GM19099 (cell line): ENCODE measurements around the gene DNAH2.

Experiments used
- POLR2A ChIP-seq: IDR thresholded peaks from 3 replicates; pipeline ENCODE4 v1.6.1; 2011; ENCODE audit warnings: low read depth; ENCODE audit not compliant: insufficient read length; ENCODE audit errors: extremely low read depth

The DNAH2 gene

DNA sequence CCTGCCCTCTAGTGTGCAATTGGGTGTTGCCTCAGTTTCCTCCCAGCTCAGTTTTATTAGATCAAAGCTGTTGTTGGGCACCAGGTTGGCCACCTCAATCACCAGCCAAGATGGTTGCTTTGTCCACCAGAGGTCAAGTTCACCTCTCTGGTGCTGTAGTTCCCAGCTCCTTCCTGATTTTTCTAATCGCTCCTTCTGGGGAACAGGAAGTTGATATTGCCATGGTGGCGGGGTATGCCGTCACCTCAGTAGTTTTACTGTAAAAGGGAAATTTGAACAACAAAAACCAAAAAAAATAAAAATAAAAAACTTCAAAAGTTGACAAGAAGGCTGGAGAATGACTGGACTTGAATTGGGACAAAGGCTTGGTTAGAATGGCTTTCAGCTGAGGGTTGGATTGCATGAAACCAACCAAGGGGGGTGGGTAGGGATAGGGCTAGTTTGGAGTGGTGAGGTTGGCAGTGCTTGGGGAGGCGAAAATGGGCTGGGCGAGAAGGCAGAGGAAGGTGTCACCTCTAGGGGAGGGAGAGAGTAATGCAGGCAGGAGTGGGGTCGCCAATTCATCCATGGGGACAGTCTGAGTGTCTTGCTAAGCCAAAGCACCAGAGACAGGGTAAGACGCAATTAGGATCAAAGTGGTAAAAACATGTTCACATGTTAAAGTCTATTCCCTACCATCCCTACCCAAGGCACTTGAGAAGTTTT lies 6.3 kb upstream of the DNAH2 start:
- no peak for TF ChIP-seq POLR2A

DNA sequence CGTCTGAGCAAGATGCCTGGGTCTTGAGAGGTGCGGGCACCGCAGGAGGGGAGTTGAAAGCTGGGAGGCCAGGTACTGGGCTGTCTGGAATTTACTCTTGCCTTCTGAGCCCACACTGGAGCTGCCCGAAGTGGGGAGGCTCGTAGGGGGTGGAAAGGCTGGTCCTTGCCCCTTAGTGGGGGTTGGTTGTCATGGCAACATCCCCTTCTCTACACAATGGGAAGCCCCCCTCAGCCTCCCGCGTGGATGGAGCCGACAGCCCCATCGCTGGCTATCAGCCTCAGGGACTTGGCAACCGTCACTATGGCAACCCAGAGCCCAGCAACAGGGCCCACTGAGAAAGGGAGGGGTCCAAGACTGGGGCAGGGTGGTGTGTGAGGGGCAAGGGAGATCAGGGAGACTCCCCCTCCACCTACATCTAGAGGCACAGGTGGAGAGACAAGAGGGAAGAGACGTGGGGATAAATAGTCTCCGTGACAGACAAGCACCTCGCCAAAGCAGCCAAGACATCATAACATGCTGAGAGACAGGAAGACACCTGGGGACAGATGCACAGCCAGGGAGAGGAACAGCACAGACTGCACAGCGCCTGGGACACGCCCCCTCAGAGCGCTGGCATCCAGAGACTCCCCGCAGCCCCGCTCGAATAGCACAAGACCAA lies 5.3 kb upstream of the DNAH2 start:
- no peak for TF ChIP-seq POLR2A

DNA sequence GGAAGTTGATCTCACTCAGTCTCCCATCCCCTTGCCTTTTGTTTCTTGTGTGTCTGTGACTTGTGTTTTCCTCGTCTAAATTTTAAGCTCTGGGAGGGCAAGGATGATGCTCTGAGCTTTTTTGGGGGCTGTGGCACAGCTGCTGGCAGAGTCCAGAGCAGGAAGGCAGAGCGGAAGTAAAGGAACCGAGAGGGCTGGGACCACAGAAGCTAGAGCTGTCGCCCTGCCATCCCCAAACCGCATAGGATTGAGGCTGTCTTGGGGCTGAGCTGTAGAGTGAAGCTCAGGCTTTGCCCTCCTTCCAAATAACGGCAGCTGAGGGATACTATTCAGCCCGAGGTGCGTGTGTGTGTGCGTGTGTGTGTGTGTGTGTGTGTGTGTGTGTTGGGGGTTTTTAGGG lies 3.8 kb upstream of the DNAH2 start:
- TF ChIP-seq POLR2A = no peak

DNA sequence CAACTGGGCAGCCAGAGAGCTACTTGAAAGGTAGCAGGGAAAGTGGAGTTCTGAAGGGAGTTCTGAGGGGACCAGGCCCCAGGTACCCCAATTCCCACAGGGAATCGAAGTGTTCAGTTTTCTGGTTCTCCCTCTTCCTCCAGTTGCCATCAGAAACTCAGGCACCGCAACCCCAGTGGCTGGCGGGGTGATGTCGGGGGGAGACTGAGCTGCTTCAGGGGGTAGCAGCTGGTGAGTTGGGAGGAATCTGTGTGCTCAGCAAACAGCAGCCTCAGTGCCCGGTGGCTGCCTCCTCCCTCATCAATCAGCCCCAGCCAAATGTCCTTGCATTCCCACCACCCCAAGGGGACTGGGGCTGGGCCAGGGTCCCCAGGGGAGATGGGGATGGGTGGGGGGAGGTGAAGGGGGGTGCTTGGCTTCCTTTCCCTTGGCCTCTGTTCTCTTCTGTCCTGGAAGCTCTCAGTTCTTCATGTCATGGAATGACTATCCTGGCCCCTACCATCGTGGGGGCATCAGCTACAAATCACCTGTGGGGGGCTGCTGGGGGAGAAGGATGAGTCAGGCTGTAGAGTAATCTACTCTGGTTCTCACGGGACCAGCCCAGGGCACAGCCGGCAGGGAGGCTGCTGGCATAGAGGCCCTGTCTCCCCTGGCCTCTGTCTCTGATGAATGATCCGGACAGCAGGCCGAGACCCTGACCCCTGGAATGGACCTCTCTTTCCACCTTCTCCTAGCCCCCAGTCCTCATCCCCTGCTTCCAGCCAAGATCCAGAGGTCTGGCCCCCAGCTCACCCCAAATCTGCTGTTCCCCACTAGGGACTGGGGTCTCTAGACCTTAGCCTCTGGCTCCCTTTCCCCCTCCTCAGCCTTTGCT lies 2.6 kb upstream of the DNAH2 start:
- TF ChIP-seq POLR2A = no peak

DNA sequence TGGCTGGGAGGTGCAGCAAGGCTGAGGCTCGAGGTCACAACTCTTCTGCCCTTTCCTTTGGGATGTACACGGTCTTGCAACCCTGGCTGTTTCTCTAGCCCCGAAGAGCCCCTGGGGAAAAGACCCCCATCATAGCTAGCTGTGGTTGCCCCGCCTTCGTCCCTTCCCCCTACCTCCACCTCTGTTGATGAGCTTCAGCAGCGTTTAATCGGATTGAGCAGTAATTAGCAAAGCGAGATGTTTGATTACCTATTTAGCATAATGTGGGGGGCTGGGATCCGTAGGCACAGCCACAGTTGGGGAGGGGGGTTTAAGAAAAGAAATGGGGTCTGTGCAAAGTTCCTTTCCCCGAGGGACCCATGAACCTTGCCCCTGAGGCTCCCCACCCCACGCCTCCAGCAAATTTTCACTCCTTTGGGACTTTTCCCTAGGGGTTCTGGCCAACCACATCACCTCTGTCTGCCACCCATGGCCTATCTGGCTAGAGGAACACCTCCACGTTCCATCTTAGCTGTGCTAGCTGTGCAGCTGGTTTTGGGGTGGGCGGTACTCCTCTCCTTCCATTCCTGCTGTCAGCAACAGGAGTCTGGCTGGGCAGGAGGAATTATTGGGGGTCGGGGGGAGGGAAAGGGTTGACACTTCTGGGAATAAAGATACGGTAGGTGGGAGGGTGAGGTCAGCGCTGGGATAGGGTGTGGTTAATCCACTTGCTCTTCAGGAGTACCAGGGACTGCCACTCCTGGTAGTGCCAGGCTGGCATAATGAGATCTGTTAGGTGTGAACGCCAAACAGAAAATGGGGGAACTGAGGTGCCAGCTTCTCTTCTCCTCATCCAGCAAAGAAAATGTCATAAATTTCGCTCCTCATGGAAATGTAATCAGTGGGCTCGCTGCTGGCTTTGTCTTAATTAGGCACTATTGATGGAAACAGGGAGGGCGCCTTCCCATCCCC lies 1.3 kb upstream of the DNAH2 start:
- no peak for TF ChIP-seq POLR2A

DNA sequence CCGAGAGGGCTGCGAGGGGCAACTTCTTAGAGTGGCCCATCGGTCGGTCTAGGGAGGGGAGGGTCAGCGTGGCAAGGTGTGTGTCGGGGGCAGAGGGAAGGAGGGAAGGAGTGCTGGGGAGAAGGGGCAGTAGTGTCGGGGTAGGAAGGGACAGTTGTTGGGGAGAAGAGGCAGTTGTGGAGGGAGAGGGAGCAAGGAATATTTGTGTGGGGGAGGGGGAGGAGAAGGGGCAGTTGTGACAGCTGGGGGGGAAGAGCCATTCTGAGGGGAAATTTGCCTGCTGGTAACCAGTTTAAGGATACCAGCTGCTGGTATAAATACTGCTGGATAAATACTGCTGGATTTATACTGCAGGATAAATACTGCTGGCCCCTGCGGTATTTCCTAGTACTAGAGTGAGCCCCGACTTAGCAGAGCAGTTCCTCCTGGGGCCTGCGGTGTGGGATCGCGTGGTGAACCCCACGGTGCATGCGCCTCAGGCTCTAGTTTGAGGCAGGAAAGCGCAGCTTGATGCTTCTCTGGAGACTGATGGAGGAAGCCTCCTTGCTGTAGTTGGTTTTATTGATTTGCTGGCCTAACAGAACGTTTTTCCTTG lies 309 bp downstream of the DNAH2 start:
- no peak for TF ChIP-seq POLR2A

DNA sequence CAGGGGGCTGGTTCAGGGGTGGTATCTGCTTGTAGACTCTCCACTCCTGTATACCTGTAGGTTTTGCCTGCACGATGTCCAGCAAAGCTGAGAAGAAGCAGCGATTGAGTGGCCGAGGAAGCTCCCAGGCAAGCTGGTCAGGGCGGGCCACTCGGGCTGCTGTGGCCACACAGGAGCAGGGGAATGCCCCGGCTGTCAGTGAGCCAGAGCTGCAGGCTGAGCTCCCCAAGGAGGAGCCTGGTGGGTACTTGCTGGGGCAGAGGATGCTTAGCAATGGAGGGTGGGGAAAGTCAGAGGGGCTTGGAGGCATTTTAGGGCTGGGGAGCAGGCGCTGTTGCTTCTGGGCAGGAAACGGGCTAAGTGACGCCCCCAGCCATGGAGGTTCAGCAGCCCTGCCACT lies 2.1 kb downstream of the DNAH2 start:
- TF ChIP-seq POLR2A = no peak

DNA sequence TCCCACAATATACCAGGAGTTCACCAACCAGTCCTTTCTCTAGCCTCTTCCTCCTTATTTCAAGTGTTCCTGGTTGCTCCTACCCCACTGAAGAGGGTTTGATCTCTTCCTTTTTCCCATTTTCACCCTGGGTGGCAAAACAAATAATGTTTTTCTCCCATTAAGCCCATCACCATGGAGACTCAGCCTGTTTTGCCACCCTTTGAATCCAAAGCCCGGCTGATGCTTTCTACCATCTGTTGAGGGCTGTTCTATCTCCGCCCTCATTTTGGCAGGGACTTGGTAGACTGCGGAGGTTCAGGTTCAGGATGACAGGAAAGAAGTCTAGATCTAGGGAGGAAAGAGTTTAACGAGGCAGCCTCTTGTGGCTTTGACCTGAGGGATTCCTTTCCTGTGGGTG lies 2.6 kb downstream of the DNAH2 start:
- TF ChIP-seq POLR2A = no peak

DNA sequence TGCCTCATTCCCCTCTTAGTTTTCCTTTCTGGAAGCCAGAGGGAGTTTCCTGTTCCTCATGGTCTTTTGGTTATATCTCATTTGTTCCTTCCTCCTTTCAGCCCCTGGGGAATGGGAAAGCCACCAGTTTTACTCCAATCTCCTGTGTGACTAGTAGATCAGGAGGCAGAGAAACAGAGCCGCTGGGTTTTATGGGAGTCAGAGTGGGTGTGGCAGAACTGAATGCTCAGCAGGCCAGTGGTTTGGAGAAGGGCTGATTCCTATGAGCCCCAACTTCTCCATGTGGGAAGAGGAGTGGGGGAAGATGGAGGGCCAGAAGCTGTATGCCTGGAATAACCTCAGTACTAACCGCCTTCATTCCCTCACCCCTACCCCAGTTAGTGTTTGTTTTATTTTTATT lies 4.1 kb downstream of the DNAH2 start:
- TF ChIP-seq POLR2A = no peak

DNA sequence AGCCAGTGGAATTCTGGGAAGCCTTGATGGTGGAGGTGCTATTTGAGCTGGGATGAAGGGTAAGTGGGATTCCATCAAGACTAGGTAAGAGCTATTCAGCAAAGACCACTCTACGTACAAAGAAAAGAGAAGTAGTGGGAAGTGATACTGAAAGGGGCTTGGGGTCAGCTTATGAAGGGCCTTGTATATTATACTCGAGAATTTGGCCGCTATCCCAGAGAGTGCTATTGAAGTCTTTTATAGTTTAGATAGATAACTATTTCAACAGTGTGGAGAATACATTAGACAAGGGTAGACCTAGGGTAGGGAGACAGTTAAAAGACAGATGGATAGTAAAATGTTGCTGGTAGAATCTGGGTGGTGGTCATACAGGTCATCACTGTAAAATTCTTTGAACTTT lies 10.3 kb downstream of the DNAH2 start:
- TF ChIP-seq POLR2A = no peak

DNA sequence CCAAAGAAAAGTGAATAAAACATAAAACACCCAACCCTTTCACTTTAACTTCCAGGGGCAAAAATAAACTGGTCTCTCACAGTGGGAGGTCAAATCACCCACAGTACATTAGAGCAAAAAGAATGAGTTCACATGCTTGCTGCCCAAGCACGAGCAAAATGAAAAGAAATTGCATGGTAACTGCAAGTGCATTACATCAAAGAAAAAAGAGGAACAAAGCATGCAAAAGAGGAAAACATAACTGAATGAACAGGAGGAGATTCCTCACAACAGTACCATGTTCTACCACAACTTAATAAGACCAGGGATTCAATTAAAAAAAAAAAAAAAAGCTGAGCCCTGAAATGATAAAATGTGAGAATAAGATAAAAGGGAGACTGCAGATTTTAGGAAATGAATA lies 12.3 kb downstream of the DNAH2 start:
- TF ChIP-seq POLR2A = no peak

DNA sequence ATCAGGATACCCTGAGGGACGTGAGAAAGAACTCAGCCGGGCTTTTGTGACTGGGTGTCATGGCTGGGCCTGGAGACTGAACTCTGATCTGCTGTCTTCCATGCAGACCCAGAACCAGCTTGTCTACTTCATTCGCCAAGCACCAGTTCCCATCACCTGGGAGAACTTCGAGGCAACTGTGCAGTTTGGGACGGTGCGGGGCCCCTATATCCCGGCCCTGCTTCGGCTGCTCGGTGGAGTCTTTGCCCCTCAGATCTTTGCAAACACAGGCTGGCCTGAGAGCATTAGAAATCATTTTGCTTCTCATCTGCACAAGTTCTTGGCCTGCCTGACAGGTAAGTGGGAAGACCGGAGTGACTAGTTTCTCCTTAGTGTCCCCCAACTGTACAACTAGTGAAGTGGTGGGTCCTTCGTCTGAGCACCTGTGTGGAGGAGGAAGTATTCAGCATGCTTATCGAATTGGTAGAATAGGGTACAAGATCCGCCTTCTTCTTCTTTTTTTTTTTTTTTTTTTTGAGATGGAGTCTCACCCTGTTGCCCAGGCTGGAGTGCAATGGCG lies 15.5 kb downstream of the DNAH2 start:
- no peak for TF ChIP-seq POLR2A

DNA sequence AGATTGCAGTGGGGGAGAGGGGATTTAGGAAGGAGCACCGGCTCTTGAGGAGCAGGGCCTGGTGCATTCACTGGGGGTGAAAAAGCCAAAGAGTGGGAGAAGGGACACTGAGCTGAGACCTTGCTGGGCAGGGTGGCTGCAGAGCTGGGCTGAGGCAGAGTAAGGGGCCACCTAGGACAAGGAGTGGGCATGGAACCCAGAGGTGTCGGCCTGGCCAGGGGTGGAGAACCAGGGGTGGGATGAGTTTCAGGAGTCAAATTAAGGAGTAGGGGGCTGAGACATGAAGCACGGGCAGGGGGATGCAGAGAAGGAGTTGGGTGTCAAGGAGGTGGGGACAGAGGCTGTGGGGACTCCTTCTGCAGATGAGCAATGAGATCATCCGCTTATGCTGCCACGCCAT lies 20.1 kb downstream of the DNAH2 start:
- no peak for TF ChIP-seq POLR2A

DNA sequence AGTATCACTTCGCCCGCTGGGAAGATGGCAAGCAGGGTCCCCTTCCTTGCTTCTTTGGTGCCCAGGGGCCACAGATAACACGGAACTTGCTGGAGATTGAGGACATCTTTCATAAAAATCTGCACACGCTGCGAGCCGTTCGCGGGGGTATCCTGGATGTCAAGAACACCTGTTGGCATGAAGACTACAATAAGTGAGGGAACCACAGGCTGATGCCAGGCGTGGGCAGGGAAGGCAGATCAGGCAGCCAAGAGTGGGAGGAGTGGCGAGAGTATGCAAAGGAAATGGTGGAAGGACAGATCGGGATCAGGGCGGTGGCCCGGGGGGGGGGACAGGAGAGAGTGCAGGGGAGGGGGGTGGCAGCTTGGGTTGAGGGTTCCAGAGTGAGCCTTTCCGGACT lies 22.2 kb downstream of the DNAH2 start:
- TF ChIP-seq POLR2A = no peak

DNA sequence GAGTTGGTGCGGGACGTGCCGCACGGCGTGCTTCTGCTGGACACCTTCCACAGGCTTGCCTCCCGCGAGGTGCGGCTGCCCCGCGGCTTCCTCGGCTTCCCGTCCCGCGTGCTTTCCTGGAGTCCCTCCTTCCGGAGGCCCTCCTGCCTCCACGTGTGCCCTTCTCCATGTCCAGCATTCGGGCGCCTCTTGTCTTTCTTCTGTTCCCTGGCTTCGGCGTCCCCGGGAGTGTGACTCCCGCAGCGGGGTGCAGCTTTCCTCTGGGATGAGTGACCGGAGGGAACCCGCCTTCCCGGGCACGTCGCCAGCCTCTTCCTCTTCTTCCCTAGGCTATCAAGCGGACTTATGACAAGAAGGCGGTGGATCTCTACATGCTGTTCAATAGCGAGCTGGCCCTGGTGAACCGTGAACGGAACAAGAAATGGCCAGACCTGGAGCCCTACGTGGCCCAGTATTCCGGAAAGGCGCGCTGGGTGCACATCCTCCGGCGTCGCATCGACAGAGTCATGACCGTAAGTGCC lies 23.0 kb downstream of the DNAH2 start:
- no peak for TF ChIP-seq POLR2A

DNA sequence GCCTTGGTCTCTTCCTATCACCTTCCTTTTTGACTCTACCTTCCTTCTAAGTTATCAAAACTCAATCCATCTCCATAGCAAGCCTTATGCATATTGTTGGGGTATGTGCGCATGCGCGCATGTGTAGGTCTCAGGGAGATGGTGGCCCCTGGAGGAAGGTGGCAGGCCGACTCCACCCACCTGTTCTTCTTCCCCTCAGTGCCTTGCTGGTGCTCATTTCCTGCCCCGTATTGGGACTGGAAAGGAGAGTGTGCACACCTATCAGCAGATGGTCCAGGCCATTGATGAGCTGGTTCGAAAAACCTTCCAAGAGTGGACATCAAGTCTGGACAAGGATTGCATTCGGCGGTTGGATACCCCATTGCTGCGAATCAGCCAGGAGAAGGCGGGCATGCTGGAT lies 25.2 kb downstream of the DNAH2 start:
- no peak for TF ChIP-seq POLR2A
